Measurements from ENCODE around the gene SALL4. TPM values are rescaled to one million over a fixed set of nuclear protein-coding genes. Genes with fewer than 3 reads are reported as not detected.

Gene SALL4
- total and polyA plus RNA-seq, 2 experiments from 2014 or later: 122 to 227 TPM

GRCh38 chr20:51848346-51848745 lies 46.0 kb upstream of the SALL4 start:
- Histone ChIP-seq H4K20me1 (replicated peaks; ENCODE audit: insufficient read depth) (no peaks in the 10 kb centered on the region), H3K4me3 (no peak overlapping the region), H3K4me1 (ENCODE audit: insufficient read depth) (0 out of 2 replicates have a peak, but pooled peaks cover 10% of the 10 kb centered on the region), H3F3A (replicated peaks; ENCODE audit: low read depth) (no peaks in the 10 kb centered on the region), H3K9me2 (ENCODE audit: insufficient read depth) (no peaks in the 10 kb centered on the region), H3K27me3 (ENCODE audit: insufficient read depth) (no peaks in the 10 kb centered on the region), H3K79me2 (replicated peaks; ENCODE audit: insufficient read depth) (no peaks in the 10 kb centered on the region), H3K4me2 (no peak overlapping the region), H3K27ac (ENCODE audit: low read depth) (no peak overlapping the region), H3K36me3 (ENCODE audit: insufficient read depth) (no peaks in the 10 kb centered on the region), H2AFZ (no peak overlapping the region)
- DNase-seq (ENCODE audit: low spot score) (no peak), ATAC-seq (no peak)
- H3K27ac Mint-ChIP-seq: no peak overlapping the region
- peaks cover 5% of the 10 kb centered on the region; the same call in 2 of the 3 replicates for H3K4me1 Mint-ChIP-seq
- H3K27me3 Mint-ChIP-seq (ENCODE audit: insufficient read depth, low read depth, poor library complexity): no peaks in the 10 kb centered on the region
- no peaks in the 10 kb centered on the region for H3K36me3 Mint-ChIP-seq (ENCODE audit: low read depth)
- H3K9me3 Mint-ChIP-seq: no peaks in the 10 kb centered on the region
- H3K4me3 Mint-ChIP-seq: no peak overlapping the region
- TF ChIP-seq JUNB (IDR thresholded peaks at IDR 0.05; ENCODE audit: unreplicated experiment) (no peak), STAT1 (IDR thresholded peaks at IDR 0.05; ENCODE audit: unreplicated experiment) (no peak), POLR2AphosphoS5 (IDR thresholded peaks at IDR 0.05; ENCODE audit: low read depth) (no peak), ZNF331 (CRISPR knock-in tag; IDR thresholded peaks at IDR 0.05; ENCODE audit: low read depth) (no peak), ETS1 (IDR thresholded peaks at IDR 0.05) (no peak), EZH2phosphoT487 (IDR thresholded peaks at IDR 0.05; ENCODE audit: unreplicated experiment) (no peak), NANOG (IDR thresholded peaks at IDR 0.05; ENCODE audit: borderline replicate concordance) (no peak), ZNF114 (CRISPR knock-in tag; IDR thresholded peaks at IDR 0.05) (no peak), CTCF (conservative IDR thresholded peaks at IDR 0.05; ENCODE audit: low read depth in 2 of 2) (no peak)
- TF ChIP-seq, protein P1, sequence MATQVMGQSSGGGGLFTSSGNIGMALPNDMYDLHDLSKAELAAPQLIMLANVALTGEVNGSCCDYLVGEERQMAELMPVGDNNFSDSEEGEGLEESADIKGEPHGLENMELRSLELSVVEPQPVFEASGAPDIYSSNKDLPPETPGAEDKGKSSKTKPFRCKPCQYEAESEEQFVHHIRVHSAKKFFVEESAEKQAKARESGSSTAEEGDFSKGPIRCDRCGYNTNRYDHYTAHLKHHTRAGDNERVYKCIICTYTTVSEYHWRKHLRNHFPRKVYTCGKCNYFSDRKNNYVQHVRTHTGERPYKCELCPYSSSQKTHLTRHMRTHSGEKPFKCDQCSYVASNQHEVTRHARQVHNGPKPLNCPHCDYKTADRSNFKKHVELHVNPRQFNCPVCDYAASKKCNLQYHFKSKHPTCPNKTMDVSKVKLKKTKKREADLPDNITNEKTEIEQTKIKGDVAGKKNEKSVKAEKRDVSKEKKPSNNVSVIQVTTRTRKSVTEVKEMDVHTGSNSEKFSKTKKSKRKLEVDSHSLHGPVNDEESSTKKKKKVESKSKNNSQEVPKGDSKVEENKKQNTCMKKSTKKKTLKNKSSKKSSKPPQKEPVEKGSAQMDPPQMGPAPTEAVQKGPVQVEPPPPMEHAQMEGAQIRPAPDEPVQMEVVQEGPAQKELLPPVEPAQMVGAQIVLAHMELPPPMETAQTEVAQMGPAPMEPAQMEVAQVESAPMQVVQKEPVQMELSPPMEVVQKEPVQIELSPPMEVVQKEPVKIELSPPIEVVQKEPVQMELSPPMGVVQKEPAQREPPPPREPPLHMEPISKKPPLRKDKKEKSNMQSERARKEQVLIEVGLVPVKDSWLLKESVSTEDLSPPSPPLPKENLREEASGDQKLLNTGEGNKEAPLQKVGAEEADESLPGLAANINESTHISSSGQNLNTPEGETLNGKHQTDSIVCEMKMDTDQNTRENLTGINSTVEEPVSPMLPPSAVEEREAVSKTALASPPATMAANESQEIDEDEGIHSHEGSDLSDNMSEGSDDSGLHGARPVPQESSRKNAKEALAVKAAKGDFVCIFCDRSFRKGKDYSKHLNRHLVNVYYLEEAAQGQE (IDR thresholded peaks at IDR 0.05; ENCODE audit: unreplicated experiment): no peak
- TF ChIP-seq, protein P2, sequence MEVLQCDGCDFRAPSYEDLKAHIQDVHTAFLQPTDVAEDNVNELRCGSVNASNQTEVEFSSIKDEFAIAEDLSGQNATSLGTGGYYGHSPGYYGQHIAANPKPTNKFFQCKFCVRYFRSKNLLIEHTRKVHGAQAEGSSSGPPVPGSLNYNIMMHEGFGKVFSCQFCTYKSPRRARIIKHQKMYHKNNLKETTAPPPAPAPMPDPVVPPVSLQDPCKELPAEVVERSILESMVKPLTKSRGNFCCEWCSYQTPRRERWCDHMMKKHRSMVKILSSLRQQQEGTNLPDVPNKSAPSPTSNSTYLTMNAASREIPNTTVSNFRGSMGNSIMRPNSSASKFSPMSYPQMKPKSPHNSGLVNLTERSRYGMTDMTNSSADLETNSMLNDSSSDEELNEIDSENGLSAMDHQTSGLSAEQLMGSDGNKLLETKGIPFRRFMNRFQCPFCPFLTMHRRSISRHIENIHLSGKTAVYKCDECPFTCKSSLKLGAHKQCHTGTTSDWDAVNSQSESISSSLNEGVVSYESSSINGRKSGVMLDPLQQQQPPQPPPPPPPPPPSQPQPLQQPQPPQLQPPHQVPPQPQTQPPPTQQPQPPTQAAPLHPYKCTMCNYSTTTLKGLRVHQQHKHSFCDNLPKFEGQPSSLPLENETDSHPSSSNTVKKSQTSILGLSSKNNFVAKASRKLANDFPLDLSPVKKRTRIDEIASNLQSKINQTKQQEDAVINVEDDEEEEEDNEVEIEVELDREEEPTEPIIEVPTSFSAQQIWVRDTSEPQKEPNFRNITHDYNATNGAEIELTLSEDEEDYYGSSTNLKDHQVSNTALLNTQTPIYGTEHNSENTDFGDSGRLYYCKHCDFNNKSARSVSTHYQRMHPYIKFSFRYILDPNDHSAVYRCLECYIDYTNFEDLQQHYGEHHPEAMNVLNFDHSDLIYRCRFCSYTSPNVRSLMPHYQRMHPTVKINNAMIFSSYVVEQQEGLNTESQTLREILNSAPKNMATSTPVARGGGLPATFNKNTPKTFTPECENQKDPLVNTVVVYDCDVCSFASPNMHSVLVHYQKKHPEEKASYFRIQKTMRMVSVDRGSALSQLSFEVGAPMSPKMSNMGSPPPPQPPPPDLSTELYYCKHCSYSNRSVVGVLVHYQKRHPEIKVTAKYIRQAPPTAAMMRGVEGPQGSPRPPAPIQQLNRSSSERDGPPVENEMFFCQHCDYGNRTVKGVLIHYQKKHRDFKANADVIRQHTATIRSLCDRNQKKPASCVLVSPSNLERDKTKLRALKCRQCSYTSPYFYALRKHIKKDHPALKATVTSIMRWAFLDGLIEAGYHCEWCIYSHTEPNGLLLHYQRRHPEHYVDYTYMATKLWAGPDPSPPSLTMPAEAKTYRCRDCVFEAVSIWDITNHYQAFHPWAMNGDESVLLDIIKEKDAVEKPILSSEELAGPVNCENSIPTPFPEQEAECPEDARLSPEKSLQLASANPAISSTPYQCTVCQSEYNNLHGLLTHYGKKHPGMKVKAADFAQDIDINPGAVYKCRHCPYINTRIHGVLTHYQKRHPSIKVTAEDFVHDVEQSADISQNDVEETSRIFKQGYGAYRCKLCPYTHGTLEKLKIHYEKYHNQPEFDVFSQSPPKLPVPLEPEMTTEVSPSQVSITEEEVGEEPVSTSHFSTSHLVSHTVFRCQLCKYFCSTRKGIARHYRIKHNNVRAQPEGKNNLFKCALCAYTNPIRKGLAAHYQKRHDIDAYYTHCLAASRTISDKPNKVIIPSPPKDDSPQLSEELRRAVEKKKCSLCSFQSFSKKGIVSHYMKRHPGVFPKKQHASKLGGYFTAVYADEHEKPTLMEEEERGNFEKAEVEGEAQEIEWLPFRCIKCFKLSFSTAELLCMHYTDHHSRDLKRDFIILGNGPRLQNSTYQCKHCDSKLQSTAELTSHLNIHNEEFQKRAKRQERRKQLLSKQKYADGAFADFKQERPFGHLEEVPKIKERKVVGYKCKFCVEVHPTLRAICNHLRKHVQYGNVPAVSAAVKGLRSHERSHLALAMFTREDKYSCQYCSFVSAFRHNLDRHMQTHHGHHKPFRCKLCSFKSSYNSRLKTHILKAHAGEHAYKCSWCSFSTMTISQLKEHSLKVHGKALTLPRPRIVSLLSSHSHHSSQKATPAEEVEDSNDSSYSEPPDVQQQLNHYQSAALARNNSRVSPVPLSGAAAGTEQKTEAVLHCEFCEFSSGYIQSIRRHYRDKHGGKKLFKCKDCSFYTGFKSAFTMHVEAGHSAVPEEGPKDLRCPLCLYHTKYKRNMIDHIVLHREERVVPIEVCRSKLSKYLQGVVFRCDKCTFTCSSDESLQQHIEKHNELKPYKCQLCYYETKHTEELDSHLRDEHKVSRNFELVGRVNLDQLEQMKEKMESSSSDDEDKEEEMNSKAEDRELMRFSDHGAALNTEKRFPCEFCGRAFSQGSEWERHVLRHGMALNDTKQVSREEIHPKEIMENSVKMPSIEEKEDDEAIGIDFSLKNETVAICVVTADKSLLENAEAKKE (CRISPR knock-in tag; IDR thresholded peaks at IDR 0.05): no peak

Measured in GM23338 (cell line).